Ovary (tissue), 9 donors: ENCODE results near the gene SIGLEC1. TPM values are rescaled to one million over a fixed set of nuclear protein-coding genes. Genes with fewer than 3 reads are reported as not detected.

Experiments
- DNase-seq, 5 donors: peaks; one replicate each; pipeline ENCODE4 v3.0.0-alpha.2; 2019 to 2020
- H3K27ac ChIP-seq, 2 donors: fragments of 200-600 bp; one replicate each; pipeline versions ENCODE4 v1.5.1 to v1.8.0; 2019 to 2022
- H3K27me3 ChIP-seq: fragments of 200-600 bp; one replicate; pipeline ENCODE4 v1.8.0; 2022
- H3K36me3 ChIP-seq: fragments of 200-600 bp; sonication (generic); one replicate; pipeline ENCODE4 v1.5.1; 2019
- H3K4me1 ChIP-seq: one replicate; pipeline ENCODE4 v1.8.1; 2013; ENCODE audit warnings: mild to moderate bottlenecking, moderate library complexity; ENCODE audit not compliant: insufficient read depth
- H3K4me3 ChIP-seq: fragments of 200-600 bp; sonication (generic); one replicate; pipeline ENCODE4 v1.5.1; 2017
- H3K9me3 ChIP-seq, 2 donors: fragments of 200-600 bp in 1 of 2; sonication (generic) in 1 of 2; one replicate each; pipeline versions ENCODE4 v1.5.1 to v1.8.1; 2013 to 2019; ENCODE audit warnings: mild to moderate bottlenecking in 1 of 2, moderate library complexity in 1 of 2
- EP300 ChIP-seq: sonication (generic); formaldehyde crosslinking; IDR thresholded peaks from one replicate; pipeline ENCODE4 v1.6.1; 2017; ENCODE audit warnings: antibody characterized with exemption
- POLR2A ChIP-seq: fragments of 450-650 bp; IDR thresholded peaks from one replicate; pipeline ENCODE4 v1.6.1; 2017; ENCODE audit warnings: antibody characterized with exemption, mild to moderate bottlenecking, moderate library complexity
- WGBS, 3 donors: extraction: QIAGEN DNeasy Blood & Tissue Kit in 1 of 3; methylation state at CpG; one replicate each; pipeline versions ENCODE4 v1.1.5 to v1.1.7; 2013 to 2017; 5-methylcytosine and 5-hydroxymethylcytosine counted together
- intact Hi-C, 4 donors: fragments of 100-400 bp; cut with DNase I; formaldehyde crosslinking; loops; one replicate each; pipeline versions ENCODE4 v1.11.0 to v1.15.1; 2022 to 2023
- polyA plus RNA-seq, 2 donors: library from polyadenylated mRNA; stranded (reverse); fragments of 200-250 nt in 1 of 2; fragments of 350-450 nt in 1 of 2; fragmentation: Illumina TruSeq in 1 of 2; extraction: RNeasy Lipid Tissue Mini Kit (QIAGEN cat#74804) in 1 of 2; gene quantifications; one replicate each; pipeline ENCODE4 v1.2.3, GENCODE V29; 2013 to 2014
- total RNA-seq, 7 donors: library from RNA; depleted of rRNA in 2 of 7; stranded (reverse); fragments of >200 nt in 2 of 7; fragmentation: NEBNext Ultra II Directional in 3 of 7; extraction: Animal tissue kit (Norgen Biotek cat#: 25700) in 3 of 7; gene quantifications; one replicate each; pipeline versions ENCODE4 v1.1.0 to v1.2.4, GENCODE V29; 2016 to 2023
- TF ChIP-seq, protein P1 (sequence below), 3 donors: fragments of 450-650 bp in 2 of 3; fragments of 200-600 bp in 1 of 3; IDR thresholded peaks; one replicate each; pipeline versions ENCODE4 v1.5.1 to v1.8.0; 2016 to 2022; ENCODE audit warnings: antibody characterized with exemption in 3 of 3, mild to moderate bottlenecking in 1 of 3
- donor health status: DM: no; HTN: no; CAD: no; lungs with moderate emphysema.
- donor health status: DM: no; HTN: no; CAD: no.
- donor health status: Bipolar disorder and iron deficiency.
- donor health status: DM: yes; HTN: yes; CAD: no.
- donor health status: DM: no; HTN: no; CAD: no.
- donor health status: DM: yes; HTN: yes; CAD: no.

Gene SIGLEC1
- total and polyA plus RNA-seq, 9 donors: 0.48 to 11.5 (median 1.9) TPM

DNA sequence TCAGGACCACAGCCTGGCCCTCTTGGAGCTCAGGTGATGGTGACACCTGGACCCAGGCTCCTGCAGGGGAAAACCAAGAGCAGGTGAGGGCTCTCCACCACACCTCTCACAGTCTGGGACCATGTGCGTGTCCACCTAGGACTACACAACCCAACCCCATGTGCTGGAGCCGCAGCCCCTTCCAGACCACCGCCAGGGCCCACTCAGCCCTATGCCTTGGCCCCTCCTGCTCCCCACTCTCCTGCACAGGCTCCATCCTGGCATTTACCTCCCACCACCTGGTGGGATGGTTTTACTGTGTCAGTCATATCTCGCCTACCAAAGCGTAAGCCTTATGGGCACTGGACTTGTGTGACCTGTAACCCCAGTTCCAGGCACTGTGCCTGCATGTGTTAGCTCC, 17.5 kb downstream of the SIGLEC1 start:
- no peaks in the 10 kb centered on the region for H3K9me3 ChIP-seq
- no peaks in the 10 kb centered on the region for H3K27me3 ChIP-seq
- TF ChIP-seq POLR2A (no peak), EP300 (no peak)
- TF ChIP-seq, protein P1, sequence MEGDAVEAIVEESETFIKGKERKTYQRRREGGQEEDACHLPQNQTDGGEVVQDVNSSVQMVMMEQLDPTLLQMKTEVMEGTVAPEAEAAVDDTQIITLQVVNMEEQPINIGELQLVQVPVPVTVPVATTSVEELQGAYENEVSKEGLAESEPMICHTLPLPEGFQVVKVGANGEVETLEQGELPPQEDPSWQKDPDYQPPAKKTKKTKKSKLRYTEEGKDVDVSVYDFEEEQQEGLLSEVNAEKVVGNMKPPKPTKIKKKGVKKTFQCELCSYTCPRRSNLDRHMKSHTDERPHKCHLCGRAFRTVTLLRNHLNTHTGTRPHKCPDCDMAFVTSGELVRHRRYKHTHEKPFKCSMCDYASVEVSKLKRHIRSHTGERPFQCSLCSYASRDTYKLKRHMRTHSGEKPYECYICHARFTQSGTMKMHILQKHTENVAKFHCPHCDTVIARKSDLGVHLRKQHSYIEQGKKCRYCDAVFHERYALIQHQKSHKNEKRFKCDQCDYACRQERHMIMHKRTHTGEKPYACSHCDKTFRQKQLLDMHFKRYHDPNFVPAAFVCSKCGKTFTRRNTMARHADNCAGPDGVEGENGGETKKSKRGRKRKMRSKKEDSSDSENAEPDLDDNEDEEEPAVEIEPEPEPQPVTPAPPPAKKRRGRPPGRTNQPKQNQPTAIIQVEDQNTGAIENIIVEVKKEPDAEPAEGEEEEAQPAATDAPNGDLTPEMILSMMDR (IDR thresholded peaks at IDR 0.05): no peak
- no peak overlapping the region for H3K4me3 ChIP-seq
- WGBS, 3 donors: 90 to 98% (median 96%) methylated on average over 5 of the region's 5 CpGs
- intact Hi-C loops: no loop called here
- no peak for DNase-seq
- no peaks in the 10 kb centered on the region for H3K4me1 ChIP-seq
- H3K36me3 ChIP-seq: no peaks in the 10 kb centered on the region
- no peak overlapping the region for H3K27ac ChIP-seq

DNA sequence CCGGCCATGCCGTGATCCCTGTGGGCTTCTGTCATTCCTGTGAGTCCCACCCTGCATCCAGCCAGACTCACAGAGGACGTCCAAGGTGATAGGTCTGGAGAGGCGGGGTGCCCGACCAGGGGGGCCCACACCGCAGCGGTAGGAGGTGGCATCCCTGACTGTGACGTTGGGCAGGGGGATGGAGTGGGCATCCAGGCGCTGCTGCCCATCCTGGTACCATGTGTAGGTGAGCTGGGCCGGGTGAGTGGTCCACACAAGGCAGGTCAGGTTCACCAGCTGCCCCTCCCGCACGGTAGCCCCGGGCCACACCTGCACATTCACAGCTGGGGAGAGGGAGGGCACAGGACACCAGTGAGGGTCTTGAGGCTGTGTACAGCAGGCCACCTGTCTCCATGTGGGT, 19.0 kb downstream of the SIGLEC1 start:
- intact Hi-C loops: no loop called here
- no peaks in the 10 kb centered on the region for H3K9me3 ChIP-seq
- H3K4me3 ChIP-seq: no peak overlapping the region
- H3K27me3 ChIP-seq: no peaks in the 10 kb centered on the region
- no peaks in the 10 kb centered on the region for H3K4me1 ChIP-seq
- H3K27ac ChIP-seq: no peak overlapping the region
- WGBS, 3 donors: 91 to 96% (median 91%) methylated on average over 13 of the region's 13 CpGs
- DNase-seq: no peak
- TF ChIP-seq, protein P1 (IDR thresholded peaks at IDR 0.05): no peak
- TF ChIP-seq POLR2A: no peak
- TF ChIP-seq EP300: no peak
- H3K36me3 ChIP-seq: no peaks in the 10 kb centered on the region

DNA sequence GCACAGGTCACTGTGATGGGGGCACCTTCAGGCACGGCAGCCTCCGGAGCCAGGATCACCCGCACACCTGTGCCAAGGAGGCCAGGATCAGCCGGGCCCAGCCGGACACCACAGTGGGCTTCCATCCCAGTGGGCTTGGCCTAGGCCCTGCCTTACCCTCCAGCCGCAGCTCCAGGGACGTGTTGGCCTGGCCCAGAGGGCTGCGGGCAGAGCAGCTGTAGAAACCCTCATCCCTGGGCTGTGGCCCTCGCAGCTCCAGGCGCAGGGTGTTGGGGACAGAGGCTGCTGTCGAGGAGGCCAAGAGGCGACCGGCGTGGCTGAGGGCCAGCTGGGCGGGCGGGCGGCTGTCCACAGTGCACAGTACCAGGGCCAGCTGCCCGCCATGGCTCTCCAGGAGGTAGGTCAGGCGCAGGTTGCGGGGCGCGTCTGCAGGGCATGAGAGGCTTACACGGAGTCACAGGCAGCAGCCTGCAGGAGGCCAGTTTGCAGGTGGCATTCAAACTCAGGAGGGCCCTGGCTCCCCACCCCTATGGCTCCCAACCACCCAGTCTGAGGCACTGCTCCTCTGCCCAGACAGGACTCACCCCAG, 19.6 kb downstream of the SIGLEC1 start:
- no peaks in the 10 kb centered on the region for H3K27me3 ChIP-seq
- H3K4me3 ChIP-seq: no peak overlapping the region
- DNase-seq: no peak
- no peak overlapping the region for H3K27ac ChIP-seq
- intact Hi-C loops: no loop called here
- no peak for TF ChIP-seq POLR2A
- TF ChIP-seq EP300: no peak
- TF ChIP-seq, protein P1 (IDR thresholded peaks at IDR 0.05): no peak
- H3K9me3 ChIP-seq: no peaks in the 10 kb centered on the region
- H3K4me1 ChIP-seq: no peaks in the 10 kb centered on the region
- H3K36me3 ChIP-seq: no peaks in the 10 kb centered on the region
- WGBS, 3 donors: 90 to 94% (median 91%) methylated on average over 22 to 23 of the region's 23 CpGs

DNA sequence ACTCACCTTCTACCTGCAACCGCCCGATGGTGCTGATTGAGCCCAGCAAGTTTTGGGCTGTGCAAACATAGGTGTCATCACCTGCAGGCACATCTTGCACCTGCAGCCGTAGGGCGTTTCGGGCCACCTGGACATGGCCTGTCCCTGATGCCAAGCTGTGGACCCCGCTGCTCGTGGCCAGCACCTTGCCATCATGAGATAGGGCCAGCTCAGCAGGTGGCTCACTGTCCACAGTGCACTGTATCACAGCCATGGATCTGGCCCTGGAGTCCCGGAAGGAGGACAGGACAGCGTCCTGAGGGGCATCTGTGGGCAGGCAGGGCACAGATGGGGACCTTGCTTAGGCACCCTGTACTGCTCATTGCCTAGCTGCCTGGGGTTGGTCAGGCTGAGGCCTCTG, 20.5 kb downstream of the SIGLEC1 start:
- 92 to 97% (median 96%) methylated on average over 9 of the region's 9 CpGs for WGBS, 3 donors
- no peak for DNase-seq
- TF ChIP-seq, protein P1 (IDR thresholded peaks at IDR 0.05): no peak
- TF ChIP-seq EP300 (no peak), POLR2A (no peak)
- H3K36me3 ChIP-seq: no peaks in the 10 kb centered on the region
- H3K27ac ChIP-seq: no peak overlapping the region
- H3K4me3 ChIP-seq: no peak overlapping the region
- peaks cover 2% of the 10 kb centered on the region for H3K4me1 ChIP-seq
- no peaks in the 10 kb centered on the region for H3K9me3 ChIP-seq
- intact Hi-C loops: no loop called here
- no peaks in the 10 kb centered on the region for H3K27me3 ChIP-seq
